Breast epithelium (tissue), 4 donors: ENCODE measurements around the gene CCSER1. TPM values are rescaled to one million over a fixed set of nuclear protein-coding genes. Genes with fewer than 3 reads are reported as not detected.

ENCODE experiments used
- DNase-seq, 2 donors: peaks; one replicate each; pipeline ENCODE4 v3.0.0-alpha.2; 2019; ENCODE audit warnings: low spot score in 2 of 2
- H3K27ac ChIP-seq, 2 donors: fragments of 200-600 bp; sonication (generic) in 1 of 2; one replicate each; pipeline ENCODE4 v1.5.1; 2016 to 2019; ENCODE audit warnings: mild to moderate bottlenecking in 1 of 2
- H3K27me3 ChIP-seq, 2 donors: fragments of 200-600 bp; sonication (generic) in 1 of 2; one replicate each; pipeline versions ENCODE4 v1.5.1 to v1.6.0; 2017 to 2019; ENCODE audit warnings: control low read depth in 1 of 2, mild to moderate bottlenecking in 1 of 2
- H3K36me3 ChIP-seq: fragments of 200-600 bp; one replicate; pipeline ENCODE4 v1.5.1; 2019
- H3K4me1 ChIP-seq, 2 donors: fragments of 200-600 bp; sonication (generic); one replicate each; pipeline ENCODE4 v1.5.1; 2016 to 2019; ENCODE audit warnings: control low read depth in 1 of 2
- H3K4me3 ChIP-seq, 3 donors: fragments of 200-600 bp; sonication (generic); 1 replicate in 2 of 3; 2 replicates in 1 of 3; pipeline ENCODE4 v1.5.1; 2016 to 2019; ENCODE audit warnings: mild to moderate bottlenecking in 3 of 3, moderate library complexity in 2 of 3
- H3K9me3 ChIP-seq, 2 donors: fragments of 200-600 bp; sonication (generic) in 1 of 2; one replicate each; pipeline ENCODE4 v1.5.1; 2016 to 2019; ENCODE audit warnings: control low read depth in 1 of 2
- CTCF ChIP-seq, 3 donors: fragments of 450-650 bp; IDR thresholded peaks; one replicate each; pipeline ENCODE4 v1.5.1; 2016 to 2017; ENCODE audit warnings: antibody characterized with exemption in 3 of 3, mild to moderate bottlenecking in 3 of 3, moderate library complexity in 3 of 3
- POLR2A ChIP-seq: fragments of 450-650 bp; IDR thresholded peaks from one replicate; pipeline ENCODE4 v1.6.1; 2016; ENCODE audit warnings: antibody characterized with exemption, mild to moderate bottlenecking, moderate library complexity
- POLR2AphosphoS5 ChIP-seq, 3 donors: sonication (generic); formaldehyde crosslinking; IDR thresholded peaks; one replicate each; pipeline ENCODE4 v1.6.1; 2017; ENCODE audit warnings: antibody characterized with exemption in 3 of 3
- intact Hi-C: fragments of 100-400 bp; cut with DNase I; formaldehyde crosslinking; loops from one replicate; pipeline ENCODE4 v1.15.1; 2023; ENCODE audit warnings: low total_unique reads
- total RNA-seq, 3 donors: library from RNA; depleted of rRNA; stranded (reverse); fragments of >200 nt; gene quantifications; one replicate each; pipeline ENCODE4 v1.1.0, GENCODE V29; 2016

The CCSER1 gene
- total RNA-seq, 3 donors from 2014 or later: 6.4 to 73.3 (median 55.7) TPM

GRCh38 chr4:90798948-90799347 is 671.8 kb downstream of the CCSER1 start:
- H3K27me3 ChIP-seq: no peaks in the 10 kb centered on the region
- no peak for TF ChIP-seq POLR2A
- TF ChIP-seq POLR2AphosphoS5 (IDR thresholded peaks at IDR 0.05): no peak
- no peak for TF ChIP-seq CTCF (IDR thresholded peaks at IDR 0.05)
- no peak overlapping the region for H3K27ac ChIP-seq
- no peaks in the 10 kb centered on the region for H3K36me3 ChIP-seq
- no peak for DNase-seq
- peaks cover 0 to 7% of the 10 kb centered on the region in 2 donors for H3K9me3 ChIP-seq
- H3K4me3 ChIP-seq: no peak overlapping the region
- H3K4me1 ChIP-seq: no peaks in the 10 kb centered on the region
- intact Hi-C loops: no loop called here

- Histone ChIP-seq H3K27me3 (no peaks in the 10 kb centered on the region), H3K9me3 (peaks cover 0 to 7% of the 10 kb centered on the region in 2 donors), H3K4me1 (no peaks in the 10 kb centered on the region), H3K4me3 (no peak overlapping the region), H3K27ac (no peak overlapping the region), H3K36me3 (no peaks in the 10 kb centered on the region)
- no peak for DNase-seq
- no peak for TF ChIP-seq POLR2AphosphoS5 (IDR thresholded peaks at IDR 0.05)
- no peak for TF ChIP-seq POLR2A
- TF ChIP-seq CTCF (IDR thresholded peaks at IDR 0.05): no peak
- intact Hi-C loops: no loop called here
Measured at GRCh38 chr4:90799895-90800294, 672.7 kb downstream of the CCSER1 start.

- intact Hi-C loops: no loop called here
Measured at GRCh38 chr4:90815569-90815968, 688.4 kb downstream of the CCSER1 start.

GRCh38 chr4:90816754-90817153 is 689.6 kb downstream of the CCSER1 start:
- TF ChIP-seq POLR2A (no peak), CTCF (IDR thresholded peaks at IDR 0.05) (no peak), POLR2AphosphoS5 (IDR thresholded peaks at IDR 0.05) (no peak)
- H3K9me3 ChIP-seq: peaks cover 7 to 9% of the 10 kb centered on the region in 2 donors
- no peaks in the 10 kb centered on the region for H3K4me1 ChIP-seq
- DNase-seq: no peak
- no peak overlapping the region for H3K4me3 ChIP-seq
- H3K36me3 ChIP-seq: no peaks in the 10 kb centered on the region
- no peaks in the 10 kb centered on the region for H3K27me3 ChIP-seq
- intact Hi-C loops: no loop called here
- H3K27ac ChIP-seq: no peak overlapping the region

More at GRCh38 chr4:90815569-90815968, 688.4 kb downstream of the CCSER1 start:
- Histone ChIP-seq H3K27me3 (no peaks in the 10 kb centered on the region), H3K9me3 (peaks cover 7 to 9% of the 10 kb centered on the region in 2 donors), H3K27ac (no peak overlapping the region), H3K4me3 (no peak overlapping the region), H3K36me3 (no peaks in the 10 kb centered on the region), H3K4me1 (no peaks in the 10 kb centered on the region)
- DNase-seq: no peak
- TF ChIP-seq POLR2A (no peak), CTCF (IDR thresholded peaks at IDR 0.05) (no peak), POLR2AphosphoS5 (IDR thresholded peaks at IDR 0.05) (no peak)

- no peaks in the 10 kb centered on the region for H3K36me3 ChIP-seq
- H3K27ac ChIP-seq: no peak overlapping the region
- TF ChIP-seq CTCF (IDR thresholded peaks at IDR 0.05) (no peak), POLR2AphosphoS5 (IDR thresholded peaks at IDR 0.05) (no peak), POLR2A (no peak)
- H3K4me1 ChIP-seq: no peaks in the 10 kb centered on the region
- H3K27me3 ChIP-seq: no peaks in the 10 kb centered on the region
- no peaks in the 10 kb centered on the region for H3K9me3 ChIP-seq
- intact Hi-C loops: no loop called here
- no peak overlapping the region for H3K4me3 ChIP-seq
- no peak for DNase-seq
Measured at GRCh38 chr4:90824266-90825150, 697.3 kb downstream of the CCSER1 start.
